Caco-2 (cell line): ENCODE measurements around the gene KIF18B. TPM values are rescaled to one million over a fixed set of nuclear protein-coding genes. Genes with fewer than 3 reads are reported as not detected.

Experiments
- BruUV-seq: library from RNA; stranded (reverse); fragments of 400-500 nt; replicated peaks from 2 replicates; lab custom pipeline; 2021; lab: Mats Ljungman, UMichigan
- CTCF ChIA-PET: fragments of 300-600 bp; sonication (Branson Sonifier 250); formaldehyde crosslinking; loops from one replicate; lab custom pipeline; 2022; ENCODE audit warnings: antibody characterized with exemption; lab: Charles Lee
- POLR2A ChIA-PET: fragments of 300-600 bp; sonication (Branson Sonifier 250); formaldehyde crosslinking; loops from one replicate; lab custom pipeline; 2022; ENCODE audit warnings: antibody characterized with exemption; lab: Charles Lee
- DNase-seq, 2 experiments: peaks; one replicate each; pipeline versions ENCODE4 v3.0.0 to v3.0.0-alpha.2; 2020 to 2022
- H3K27me3 ChIP-seq: replicated peaks from 2 replicates; pipeline ENCODE4 v1.6.0; 2011; ENCODE audit warnings: low read length; ENCODE audit not compliant: control insufficient read depth, insufficient read depth
- H3K36me3 ChIP-seq: 2 replicates; pipeline ENCODE4 v1.5.1; 2011; ENCODE audit warnings: low read length; ENCODE audit not compliant: control insufficient read depth, insufficient read depth
- H3K4me1 ChIP-seq: fragments of 250-450 bp; sonication (Bioruptor Pico); 2 replicates; pipeline ENCODE4 v1.5.1; 2020; ENCODE audit warnings: mild to moderate bottlenecking
- H3K4me3 ChIP-seq: 2 replicates; pipeline ENCODE4 v1.5.1; 2011; ENCODE audit warnings: low read depth, mild to moderate bottlenecking, control low read depth, low read length
- H3K9me3 ChIP-seq: fragments of 250-450 bp; sonication (Bioruptor Pico); 2 replicates; pipeline ENCODE4 v1.5.1; 2020; ENCODE audit warnings: mild to moderate bottlenecking, moderate library complexity
- H3K27ac Mint-ChIP-seq: one replicate; pipeline ENCODE4 v1.8.0; 2022; ENCODE audit warnings: mixed read lengths; ENCODE audit not compliant: unreplicated experiment
- H3K27me3 Mint-ChIP-seq: one replicate; pipeline ENCODE4 v1.8.0; 2022; ENCODE audit warnings: mixed read lengths; ENCODE audit not compliant: insufficient read depth, unreplicated experiment
- H3K36me3 Mint-ChIP-seq: one replicate; pipeline ENCODE4 v1.8.0; 2022; ENCODE audit warnings: mild to moderate bottlenecking, mixed read lengths; ENCODE audit not compliant: insufficient read depth, unreplicated experiment
- H3K4me1 Mint-ChIP-seq: one replicate; pipeline ENCODE4 v1.8.0; 2022; ENCODE audit warnings: low read depth, mixed read lengths; ENCODE audit not compliant: unreplicated experiment
- H3K4me3 Mint-ChIP-seq: one replicate; pipeline ENCODE4 v1.8.0; 2022; ENCODE audit warnings: mild to moderate bottlenecking, moderate library complexity, mixed read lengths; ENCODE audit not compliant: unreplicated experiment
- H3K9me3 Mint-ChIP-seq: one replicate; pipeline ENCODE4 v1.8.0; 2022; ENCODE audit warnings: mixed read lengths; ENCODE audit not compliant: unreplicated experiment
- CTCF ChIP-seq, 2 experiments: fragments of 200-600 bp in 1 of 2; IDR thresholded peaks; 1 replicate in 1 of 2; 2 replicates in 1 of 2; pipeline versions ENCODE4 v1.5.1 to v1.8.0; 2011 to 2022; ENCODE audit warnings: antibody characterized with exemption in 1 of 2, control low read depth in 1 of 2, inconsistent platforms in 1 of 2, low read depth in 1 of 2, low read length in 1 of 2, mild to moderate bottlenecking in 1 of 2, moderate library complexity in 1 of 2; ENCODE audit not compliant: insufficient read depth in 1 of 2, severe bottlenecking in 1 of 2, unreplicated experiment in 1 of 2
- intact Hi-C: fragments of 100-400 bp; cut with micrococcal nuclease; formaldehyde crosslinking; loops from one replicate; pipeline ENCODE4 v1.10.0; 2022; ENCODE audit not compliant: unreplicated experiment
- total RNA-seq: library from RNA; stranded (reverse); gene quantifications from 2 replicates; pipeline ENCODE4 v1.2.3, GENCODE V29; 2022

The KIF18B gene
- total RNA-seq, 1 experiment from 2014 or later, result 68.4 TPM

- DNase-seq, result peak; percentile 84 to 86
- no peaks in the 10 kb centered on the region for H3K27me3 ChIP-seq
- no peak overlapping the region for H3K4me3 ChIP-seq
- TF ChIP-seq CTCF (IDR thresholded peaks at IDR 0.05; ENCODE audit: insufficient read depth in 1 of 2, low read depth in 1 of 2, low read length in 1 of 2, severe bottlenecking in 1 of 2, unreplicated experiment in 1 of 2), result peak; percentile 77 to 89
- H3K9me3 ChIP-seq, result no peaks in the 10 kb centered on the region
- ChIA-PET CTCF (interaction anchor here (0.5 to 3.6 kb wide), 24 partner anchors 9 to 215 kb away, joined by 3 to 78 read pairs (median 4); partner anchors contain the start of genes ACBD4, C1QL1 and NMT1), POLR2A (interaction anchor here (0.6 kb wide), 3 partner anchors 105 to 312 kb away, joined by 3 read pairs; no protein-coding TSS in a partner anchor)
- H3K36me3 ChIP-seq, result no peaks in the 10 kb centered on the region
- no TSS peak for BruUV-seq
- Mint-ChIP-seq H3K27me3 (peaks cover 6% of the 10 kb centered on the region), H3K9me3 (no peaks in the 10 kb centered on the region), H3K36me3 (peaks cover 20% of the 10 kb centered on the region), H3K4me1 (no peaks in the 10 kb centered on the region), H3K4me3 (no peak overlapping the region), H3K27ac (no peak overlapping the region)
- intact Hi-C loops, result loop anchor here (1.0 to 5.0 kb wide), 4 partner anchors 47 to 212 kb away; partner anchors contain the start of genes C1QL1 and PLCD3
- H3K4me1 ChIP-seq, result peaks cover 6% of the 10 kb centered on the region; the same call in 1 of the 2 replicates
Observed at GRCh38 chr17:44919885-44920564, 27.5 kb downstream of the KIF18B start.

- no peak overlapping the region for H3K27ac Mint-ChIP-seq
- no TSS peak for BruUV-seq
- H3K4me3 Mint-ChIP-seq, result no peak overlapping the region
- intact Hi-C loops, result no loop called here
- H3K4me1 ChIP-seq, result peaks cover 6% of the 10 kb centered on the region; the same call in 1 of the 2 replicates
- CTCF ChIA-PET, result interaction anchor here (0.6 to 3.6 kb wide), 12 partner anchors 8 to 216 kb away, joined by 3 to 78 read pairs (median 4); partner anchors contain the start of genes ACBD4 and C1QL1
- H3K4me1 Mint-ChIP-seq, result no peaks in the 10 kb centered on the region
- H3K27me3 ChIP-seq, result no peaks in the 10 kb centered on the region
- no peak for TF ChIP-seq CTCF (IDR thresholded peaks at IDR 0.05; ENCODE audit: insufficient read depth in 1 of 2, low read depth in 1 of 2, low read length in 1 of 2, severe bottlenecking in 1 of 2, unreplicated experiment in 1 of 2)
- DNase-seq, result no peak
- no peaks in the 10 kb centered on the region for H3K9me3 Mint-ChIP-seq
- no peak overlapping the region for H3K4me3 ChIP-seq
- H3K36me3 Mint-ChIP-seq, result peaks cover 18% of the 10 kb centered on the region
- H3K27me3 Mint-ChIP-seq, result peaks cover 6% of the 10 kb centered on the region
- no peaks in the 10 kb centered on the region for H3K36me3 ChIP-seq
- no peaks in the 10 kb centered on the region for H3K9me3 ChIP-seq
- POLR2A ChIA-PET, result interaction anchor here (0.6 kb wide), 1 partner anchor 28 kb away, joined by 6 read pairs; no protein-coding TSS in a partner anchor
Observed at GRCh38 chr17:44919411-44919810, 28.2 kb downstream of the KIF18B start.

GRCh38 chr17:44918006-44918405, 29.6 kb downstream of the KIF18B start:
- TF ChIP-seq CTCF (IDR thresholded peaks at IDR 0.05; ENCODE audit: insufficient read depth in 1 of 2, low read depth in 1 of 2, low read length in 1 of 2, severe bottlenecking in 1 of 2, unreplicated experiment in 1 of 2), result no peak
- intact Hi-C loops, result no loop called here
- Mint-ChIP-seq H3K9me3 (no peaks in the 10 kb centered on the region), H3K4me1 (peaks cover 7% of the 10 kb centered on the region), H3K27me3 (peaks cover 10% of the 10 kb centered on the region), H3K4me3 (no peak overlapping the region), H3K27ac (no peak overlapping the region), H3K36me3 (peaks cover 12% of the 10 kb centered on the region)
- DNase-seq, result no peak
- no peaks in the 10 kb centered on the region for H3K9me3 ChIP-seq
- no TSS peak for BruUV-seq
- CTCF ChIA-PET, result interaction anchor here (0.6 to 1.0 kb wide), 3 partner anchors 104 to 181 kb away, joined by 3 read pairs; no protein-coding TSS in a partner anchor
- no peaks in the 10 kb centered on the region for H3K36me3 ChIP-seq
- POLR2A ChIA-PET, result no interaction called here
- H3K4me3 ChIP-seq, result no peak overlapping the region
- no peaks in the 10 kb centered on the region for H3K27me3 ChIP-seq
- H3K4me1 ChIP-seq, result peaks cover 6% of the 10 kb centered on the region; the same call in 1 of the 2 replicates
